HEK293 (cell line): ENCODE measurements around the gene DGKB.

Experiments used
- CTCF ChIA-PET: fragments of 350-600 bp; formaldehyde crosslinking; extraction: SDS; loops from one replicate; lab custom pipeline; 2021; ENCODE audit warnings: antibody characterized with exemption; lab: Yijun Ruan, JAX
- POLR2A ChIA-PET: fragments of 300-600 bp; formaldehyde crosslinking; extraction: SDS; loops from one replicate; lab custom pipeline; 2020; ENCODE audit warnings: antibody characterized with exemption, inconsistent platforms; lab: Yijun Ruan, JAX
- H3K27ac ChIP-seq: fragments of 200-500 bp; sonication (Bioruptor generic); 2 replicates; pipeline ENCODE4 v1.5.1; 2014; ENCODE audit warnings: low read depth, low read length, control low read depth, inconsistent platforms; ENCODE audit errors: extremely low read depth
- H3K36me3 ChIP-seq, 2 experiments: fragments of 200-500 bp in 1 of 2; sonication (Bioruptor generic) in 1 of 2; 1 replicate in 1 of 2; 2 replicates in 1 of 2; pipeline ENCODE4 v1.5.1; 2014 to 2017; ENCODE audit warnings: inconsistent platforms in 2 of 2, low read length in 2 of 2; ENCODE audit not compliant: control insufficient read depth in 2 of 2, insufficient read depth in 1 of 2
- H3K4me1 ChIP-seq: fragments of 200-500 bp; sonication (Bioruptor generic); 2 replicates; pipeline ENCODE4 v1.5.1; 2014; ENCODE audit warnings: mild to moderate bottlenecking, low read length, inconsistent platforms; ENCODE audit not compliant: control insufficient read depth, insufficient read depth
- H3K4me3 ChIP-seq: 2 replicates; pipeline ENCODE4 v1.5.1; 2011; ENCODE audit warnings: low read depth, mild to moderate bottlenecking, control low read depth, low read length, moderate library complexity
- H3K9me3 ChIP-seq: fragments of 200-500 bp; sonication (Bioruptor generic); 2 replicates; pipeline ENCODE4 v1.5.1; 2014; ENCODE audit warnings: low read depth, low read length, inconsistent platforms; ENCODE audit not compliant: control insufficient read depth, insufficient read depth
- MYNN ChIP-seq: fragments of 450-650 bp; formaldehyde crosslinking; IDR thresholded peaks from 2 replicates; pipeline ENCODE4 v1.5.1; 2016; ENCODE audit warnings: missing biosample characterization, missing genetic modification characterization, borderline replicate concordance
- OVOL3 ChIP-seq: fragments of 450-650 bp; formaldehyde crosslinking; IDR thresholded peaks from 2 replicates; pipeline ENCODE4 v1.5.1; 2016; ENCODE audit warnings: missing biosample characterization, missing genetic modification characterization
- SCRT2 ChIP-seq: fragments of 450-650 bp; formaldehyde crosslinking; IDR thresholded peaks from 2 replicates; pipeline ENCODE4 v1.5.1; 2016; ENCODE audit warnings: missing biosample characterization, missing genetic modification characterization
- SETDB1 ChIP-seq: IDR thresholded peaks from one replicate; pipeline ENCODE4 v1.6.1; 2017; ENCODE audit warnings: mild to moderate bottlenecking, low read length, moderate library complexity, mixed read lengths; ENCODE audit not compliant: insufficient read length
- SP7 ChIP-seq: fragments of 450-650 bp; formaldehyde crosslinking; IDR thresholded peaks from 2 replicates; pipeline ENCODE4 v1.5.1; 2016; ENCODE audit warnings: missing biosample characterization, missing genetic modification characterization
- ZBTB21 ChIP-seq: fragments of 450-650 bp; formaldehyde crosslinking; IDR thresholded peaks from 2 replicates; pipeline ENCODE4 v1.5.1; 2017; ENCODE audit warnings: missing biosample characterization, missing genetic modification characterization
- ZIC2 ChIP-seq: fragments of 450-650 bp; formaldehyde crosslinking; IDR thresholded peaks from 2 replicates; pipeline ENCODE4 v1.5.1; 2016; ENCODE audit warnings: missing biosample characterization, missing genetic modification characterization
- ZNF146 ChIP-seq: fragments of 450-650 bp; formaldehyde crosslinking; IDR thresholded peaks from 2 replicates; pipeline ENCODE4 v1.5.1; 2016; ENCODE audit warnings: missing biosample characterization, missing genetic modification characterization
- ZNF2 ChIP-seq: fragments of 450-650 bp; formaldehyde crosslinking; IDR thresholded peaks from 2 replicates; pipeline ENCODE4 v1.5.1; 2016; ENCODE audit warnings: missing biosample characterization, missing genetic modification characterization
- ZNF239 ChIP-seq: fragments of 450-650 bp; formaldehyde crosslinking; IDR thresholded peaks from 2 replicates; pipeline ENCODE4 v1.5.1; 2016; ENCODE audit warnings: missing biosample characterization, missing genetic modification characterization
- ZNF311 ChIP-seq: fragments of 450-650 bp; formaldehyde crosslinking; IDR thresholded peaks from 2 replicates; pipeline ENCODE4 v1.5.1; 2017; ENCODE audit warnings: missing biosample characterization, missing genetic modification characterization, borderline replicate concordance
- ZNF350 ChIP-seq: fragments of 450-650 bp; formaldehyde crosslinking; IDR thresholded peaks from 2 replicates; pipeline ENCODE4 v1.5.0; 2017; ENCODE audit warnings: missing biosample characterization, mild to moderate bottlenecking, missing genetic modification characterization
- ZNF394 ChIP-seq: fragments of 450-650 bp; formaldehyde crosslinking; IDR thresholded peaks from 2 replicates; pipeline ENCODE4 v1.5.1; 2016; ENCODE audit warnings: missing biosample characterization, missing genetic modification characterization, mild to moderate bottlenecking, moderate library complexity, borderline replicate concordance
- ZNF585B ChIP-seq: fragments of 450-650 bp; formaldehyde crosslinking; IDR thresholded peaks from 2 replicates; pipeline ENCODE4 v1.5.1; 2016; ENCODE audit warnings: missing biosample characterization, missing genetic modification characterization
- ZNF596 ChIP-seq: fragments of 450-650 bp; IDR thresholded peaks from 2 replicates; pipeline ENCODE4 v1.5.0; 2018; ENCODE audit warnings: missing biosample characterization, mild to moderate bottlenecking, missing genetic modification characterization, moderate library complexity
- ZNF670 ChIP-seq: fragments of 450-650 bp; formaldehyde crosslinking; IDR thresholded peaks from 2 replicates; pipeline ENCODE4 v1.5.1; 2016; ENCODE audit warnings: missing biosample characterization, missing genetic modification characterization, low read depth
- ZNF768 ChIP-seq: fragments of 450-650 bp; formaldehyde crosslinking; IDR thresholded peaks from 2 replicates; pipeline ENCODE4 v1.5.1; 2018; ENCODE audit warnings: missing biosample characterization, mild to moderate bottlenecking, missing genetic modification characterization
- ZSCAN30 ChIP-seq: fragments of 450-650 bp; IDR thresholded peaks from 2 replicates; pipeline ENCODE4 v1.5.1; 2018; ENCODE audit warnings: missing biosample characterization, mild to moderate bottlenecking, missing genetic modification characterization, moderate library complexity
- TF ChIP-seq, protein P1 (sequence below): fragments of 450-650 bp; formaldehyde crosslinking; IDR thresholded peaks from 2 replicates; pipeline ENCODE4 v1.5.1; 2016; ENCODE audit warnings: missing biosample characterization, missing genetic modification characterization
- TF ChIP-seq, protein P2 (sequence below): sonication (generic); formaldehyde crosslinking; IDR thresholded peaks from 2 replicates; pipeline ENCODE4 v1.8.1; 2022; ENCODE audit warnings: mild to moderate bottlenecking, moderate library complexity, missing genetic modification reagents
- TF ChIP-seq, protein P3 (sequence below): fragments of 450-650 bp; formaldehyde crosslinking; IDR thresholded peaks from 2 replicates; pipeline ENCODE4 v1.5.1; 2016; ENCODE audit warnings: missing biosample characterization, missing genetic modification characterization
- TF ChIP-seq, protein P4 (sequence below): fragments of 450-650 bp; formaldehyde crosslinking; IDR thresholded peaks from 2 replicates; pipeline ENCODE4 v1.5.1; 2016; ENCODE audit warnings: missing biosample characterization, missing genetic modification characterization, borderline replicate concordance

DGKB gene

DNA sequence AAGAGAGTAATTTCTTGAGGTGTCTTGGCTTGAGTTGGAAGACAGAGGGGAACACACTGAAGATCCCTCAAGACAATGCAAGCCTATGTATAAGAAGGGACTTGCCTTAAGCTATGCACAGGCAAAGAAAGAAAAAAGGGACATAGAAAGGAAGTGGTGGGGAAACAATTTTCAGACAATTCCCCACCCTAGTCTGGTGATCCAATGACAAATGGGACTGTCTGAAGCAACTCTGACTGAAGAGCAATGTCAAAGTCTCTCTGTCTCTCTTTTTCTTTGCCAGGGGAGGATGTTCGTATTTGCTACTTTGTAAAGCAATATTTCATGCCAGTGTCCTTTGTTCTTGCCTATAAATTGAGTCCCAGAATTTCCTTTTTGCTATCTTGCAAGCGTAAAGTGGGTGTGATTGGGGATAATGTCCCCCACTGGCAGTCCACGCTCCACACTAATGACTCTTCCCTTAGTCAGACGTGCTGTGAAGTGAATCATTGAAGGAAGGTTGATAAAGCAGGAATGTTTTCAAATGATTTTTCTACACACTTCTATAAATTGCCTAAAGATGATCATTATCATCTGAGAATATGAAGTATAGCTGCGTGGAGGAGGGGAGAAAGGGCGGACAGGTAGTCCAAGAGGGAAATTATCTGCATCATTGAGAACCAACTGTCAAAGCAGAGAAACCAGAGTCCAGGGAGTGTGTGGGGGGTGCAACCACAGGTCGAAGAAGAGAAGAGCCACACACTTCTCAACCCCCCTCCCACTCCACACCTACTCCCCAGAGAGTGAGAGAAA, 669.3 kb downstream of the DGKB start:
- no peak for TF ChIP-seq ZNF596
- no peak for TF ChIP-seq MYNN (tag by site-specific recombination)
- no peak for TF ChIP-seq ZNF146
- no peak for TF ChIP-seq ZNF350 (tag by site-specific recombination)
- TF ChIP-seq SP7: no peak
- TF ChIP-seq ZNF239 (tag by site-specific recombination): no peak
- TF ChIP-seq SETDB1: no peak
- TF ChIP-seq SCRT2 (tag by site-specific recombination): no peak
- no peak for TF ChIP-seq ZNF768
- no peak for TF ChIP-seq ZNF2 (tag by site-specific recombination)
- no peak for TF ChIP-seq OVOL3 (tag by site-specific recombination)
- no peaks in the 10 kb centered on the region for H3K9me3 ChIP-seq
- H3K4me3 ChIP-seq: no peak overlapping the region
- H3K27ac ChIP-seq: no peak overlapping the region
- no peaks in the 10 kb centered on the region for H3K4me1 ChIP-seq
- CTCF ChIA-PET: interaction anchor here (0.7 kb wide), 1 partner anchor 244 kb away, joined by 6 read pairs; the partner anchor contains the start of gene ETV1
- H3K36me3 ChIP-seq: no peaks in the 10 kb centered on the region
- POLR2A ChIA-PET: no interaction called here

DNA sequence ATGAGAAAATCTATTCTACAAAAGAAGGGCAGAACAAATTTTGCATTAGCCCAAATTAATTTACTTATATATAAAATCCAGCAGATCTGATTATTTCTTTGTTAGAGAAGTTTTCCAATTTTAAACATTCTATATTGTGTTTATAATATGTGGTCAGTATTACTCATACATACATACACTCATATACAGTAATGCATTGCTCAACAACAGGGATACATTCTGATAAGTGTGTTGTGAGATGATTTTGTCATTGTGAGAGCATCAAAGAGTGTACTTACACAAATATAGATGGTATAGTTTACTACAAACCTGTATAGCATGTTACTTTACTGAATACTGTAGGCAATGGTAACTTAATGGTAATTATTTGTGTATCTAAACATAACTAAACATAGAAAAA, 673.5 kb downstream of the DGKB start:
- H3K4me3 ChIP-seq: no peak overlapping the region
- no peaks in the 10 kb centered on the region for H3K9me3 ChIP-seq
- POLR2A ChIA-PET: no interaction called here
- no peaks in the 10 kb centered on the region for H3K4me1 ChIP-seq
- H3K36me3 ChIP-seq: no peaks in the 10 kb centered on the region
- no peak for TF ChIP-seq ZSCAN30 (tag by site-specific recombination)
- CTCF ChIA-PET: no interaction called here
- H3K27ac ChIP-seq: no peak overlapping the region

DNA sequence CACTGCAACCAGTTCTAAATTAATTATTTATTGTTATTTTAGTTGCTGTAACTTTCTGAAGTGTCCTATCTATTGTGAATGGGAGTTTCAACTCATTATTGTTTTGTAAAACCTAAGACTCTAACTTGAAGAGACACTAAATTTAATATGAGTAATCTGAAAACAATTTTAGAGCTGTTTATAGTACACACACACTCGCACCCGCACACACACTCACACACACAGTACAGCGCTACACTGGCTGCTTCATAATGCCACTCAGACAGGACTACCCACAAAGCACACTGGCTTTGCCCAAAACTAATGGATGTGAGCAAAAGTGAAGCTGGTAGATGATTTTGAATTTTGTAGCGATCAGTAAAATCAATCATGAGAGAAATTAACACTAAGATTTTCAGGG, 674.2 kb downstream of the DGKB start:
- POLR2A ChIA-PET: no interaction called here
- Histone ChIP-seq H3K36me3 (no peaks in the 10 kb centered on the region), H3K4me1 (no peaks in the 10 kb centered on the region), H3K27ac (no peak overlapping the region), H3K9me3 (no peaks in the 10 kb centered on the region), H3K4me3 (no peak overlapping the region)
- TF ChIP-seq ZNF311 (tag by site-specific recombination): no peak
- TF ChIP-seq ZNF394 (tag by site-specific recombination): no peak
- TF ChIP-seq, protein P1, sequence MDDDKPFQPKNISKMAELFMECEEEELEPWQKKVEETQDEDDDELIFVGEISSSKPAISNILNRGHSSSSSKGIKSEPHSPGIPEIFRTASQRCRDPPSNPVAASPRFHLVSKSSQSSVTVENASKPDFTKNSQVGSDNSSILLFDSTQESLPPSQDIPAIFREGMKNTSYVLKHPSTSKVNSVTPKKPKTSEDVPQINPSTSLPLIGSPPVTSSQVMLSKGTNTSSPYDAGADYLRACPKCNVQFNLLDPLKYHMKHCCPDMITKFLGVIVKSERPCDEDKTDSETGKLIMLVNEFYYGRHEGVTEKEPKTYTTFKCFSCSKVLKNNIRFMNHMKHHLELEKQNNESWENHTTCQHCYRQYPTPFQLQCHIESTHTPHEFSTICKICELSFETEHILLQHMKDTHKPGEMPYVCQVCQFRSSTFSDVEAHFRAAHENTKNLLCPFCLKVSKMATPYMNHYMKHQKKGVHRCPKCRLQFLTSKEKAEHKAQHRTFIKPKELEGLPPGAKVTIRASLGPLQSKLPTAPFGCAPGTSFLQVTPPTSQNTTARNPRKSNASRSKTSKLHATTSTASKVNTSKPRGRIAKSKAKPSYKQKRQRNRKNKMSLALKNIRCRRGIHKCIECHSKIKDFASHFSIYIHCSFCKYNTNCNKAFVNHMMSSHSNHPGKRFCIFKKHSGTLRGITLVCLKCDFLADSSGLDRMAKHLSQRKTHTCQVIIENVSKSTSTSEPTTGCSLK (tag by site-specific recombination): no peak
- TF ChIP-seq ZBTB21 (tag by site-specific recombination): no peak
- TF ChIP-seq ZIC2 (tag by site-specific recombination): no peak
- CTCF ChIA-PET: no interaction called here

DNA sequence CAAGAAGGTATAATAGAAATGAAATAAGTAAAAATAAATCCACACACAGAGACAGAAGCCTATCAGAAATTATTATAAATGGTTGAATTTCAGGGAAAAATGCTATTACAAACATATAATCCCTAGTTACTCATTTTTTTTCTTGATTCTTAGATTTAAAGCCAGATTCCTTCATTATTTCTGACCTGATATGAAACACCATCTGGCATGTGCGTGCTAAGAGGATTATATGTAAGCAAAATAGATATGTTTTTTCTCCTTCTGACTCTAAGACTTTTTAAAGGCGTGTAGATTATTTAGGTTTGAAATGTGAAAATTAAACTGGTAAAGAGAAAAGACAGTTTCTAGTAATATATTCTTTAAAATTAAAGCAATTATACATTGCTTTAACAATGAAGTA, 676.4 kb downstream of the DGKB start:
- Histone ChIP-seq H3K36me3 (no peaks in the 10 kb centered on the region), H3K27ac (no peak overlapping the region), H3K4me1 (no peaks in the 10 kb centered on the region), H3K9me3 (no peaks in the 10 kb centered on the region), H3K4me3 (no peak overlapping the region)
- CTCF ChIA-PET: no interaction called here
- POLR2A ChIA-PET: no interaction called here
- TF ChIP-seq ZNF585B (tag by site-specific recombination) (no peak), ZNF670 (no peak)
- TF ChIP-seq, protein P2, sequence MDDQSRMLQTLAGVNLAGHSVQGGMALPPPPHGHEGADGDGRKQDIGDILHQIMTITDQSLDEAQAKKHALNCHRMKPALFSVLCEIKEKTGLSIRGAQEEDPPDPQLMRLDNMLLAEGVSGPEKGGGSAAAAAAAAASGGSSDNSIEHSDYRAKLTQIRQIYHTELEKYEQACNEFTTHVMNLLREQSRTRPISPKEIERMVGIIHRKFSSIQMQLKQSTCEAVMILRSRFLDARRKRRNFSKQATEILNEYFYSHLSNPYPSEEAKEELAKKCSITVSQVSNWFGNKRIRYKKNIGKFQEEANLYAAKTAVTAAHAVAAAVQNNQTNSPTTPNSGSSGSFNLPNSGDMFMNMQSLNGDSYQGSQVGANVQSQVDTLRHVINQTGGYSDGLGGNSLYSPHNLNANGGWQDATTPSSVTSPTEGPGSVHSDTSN (CRISPR knock-in tag): no peak
- TF ChIP-seq, protein P3, sequence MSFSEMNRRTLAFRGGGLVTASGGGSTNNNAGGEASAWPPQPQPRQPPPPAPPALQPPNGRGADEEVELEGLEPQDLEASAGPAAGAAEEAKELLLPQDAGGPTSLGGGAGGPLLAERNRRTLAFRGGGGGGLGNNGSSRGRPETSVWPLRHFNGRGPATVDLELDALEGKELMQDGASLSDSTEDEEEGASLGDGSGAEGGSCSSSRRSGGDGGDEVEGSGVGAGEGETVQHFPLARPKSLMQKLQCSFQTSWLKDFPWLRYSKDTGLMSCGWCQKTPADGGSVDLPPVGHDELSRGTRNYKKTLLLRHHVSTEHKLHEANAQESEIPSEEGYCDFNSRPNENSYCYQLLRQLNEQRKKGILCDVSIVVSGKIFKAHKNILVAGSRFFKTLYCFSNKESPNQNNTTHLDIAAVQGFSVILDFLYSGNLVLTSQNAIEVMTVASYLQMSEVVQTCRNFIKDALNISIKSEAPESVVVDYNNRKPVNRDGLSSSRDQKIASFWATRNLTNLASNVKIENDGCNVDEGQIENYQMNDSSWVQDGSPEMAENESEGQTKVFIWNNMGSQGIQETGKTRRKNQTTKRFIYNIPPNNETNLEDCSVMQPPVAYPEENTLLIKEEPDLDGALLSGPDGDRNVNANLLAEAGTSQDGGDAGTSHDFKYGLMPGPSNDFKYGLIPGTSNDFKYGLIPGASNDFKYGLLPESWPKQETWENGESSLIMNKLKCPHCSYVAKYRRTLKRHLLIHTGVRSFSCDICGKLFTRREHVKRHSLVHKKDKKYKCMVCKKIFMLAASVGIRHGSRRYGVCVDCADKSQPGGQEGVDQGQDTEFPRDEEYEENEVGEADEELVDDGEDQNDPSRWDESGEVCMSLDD (tag by site-specific recombination): no peak
- TF ChIP-seq, protein P4, sequence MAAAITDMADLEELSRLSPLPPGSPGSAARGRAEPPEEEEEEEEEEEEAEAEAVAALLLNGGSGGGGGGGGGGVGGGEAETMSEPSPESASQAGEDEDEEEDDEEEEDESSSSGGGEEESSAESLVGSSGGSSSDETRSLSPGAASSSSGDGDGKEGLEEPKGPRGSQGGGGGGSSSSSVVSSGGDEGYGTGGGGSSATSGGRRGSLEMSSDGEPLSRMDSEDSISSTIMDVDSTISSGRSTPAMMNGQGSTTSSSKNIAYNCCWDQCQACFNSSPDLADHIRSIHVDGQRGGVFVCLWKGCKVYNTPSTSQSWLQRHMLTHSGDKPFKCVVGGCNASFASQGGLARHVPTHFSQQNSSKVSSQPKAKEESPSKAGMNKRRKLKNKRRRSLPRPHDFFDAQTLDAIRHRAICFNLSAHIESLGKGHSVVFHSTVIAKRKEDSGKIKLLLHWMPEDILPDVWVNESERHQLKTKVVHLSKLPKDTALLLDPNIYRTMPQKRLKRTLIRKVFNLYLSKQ (tag by site-specific recombination): no peak
